Stimulated activated memory B cell treated with anti-CD40 and anti-IgM and Interleukin-4, amounts not matched to agents 10 μg/mL and 1 μg/mL and 100 μg/mL, for 72 hours (primary cell): Measurements from ENCODE around the gene C2orf42.
"Not testable (repeated sequence)": the region's sequence is repeated elsewhere in the genome, so short reads cannot be mapped to it uniquely, and the experiment has no call there.

Experiments used
- ATAC-seq: fragments of 150-1000 bp; cut with Tn5 transposase; 2 replicates; pipeline ENCODE4 v1.10.0; 2021
- H3K27ac Mint-ChIP-seq: one replicate; pipeline ENCODE4 v1.8.0; 2022; ENCODE audit warnings: mild to moderate bottlenecking, mixed read lengths
- H3K27me3 Mint-ChIP-seq: one replicate; pipeline ENCODE4 v1.8.0; 2022; ENCODE audit warnings: mixed read lengths
- H3K36me3 Mint-ChIP-seq: one replicate; pipeline ENCODE4 v1.8.0; 2022; ENCODE audit warnings: mixed read lengths
- H3K4me1 Mint-ChIP-seq: one replicate; pipeline ENCODE4 v1.8.0; 2022; ENCODE audit warnings: mixed read lengths
- H3K4me3 Mint-ChIP-seq: one replicate; pipeline ENCODE4 v1.8.0; 2022; ENCODE audit warnings: mild to moderate bottlenecking, moderate library complexity, mixed read lengths
- H3K9me3 Mint-ChIP-seq: one replicate; pipeline ENCODE4 v1.8.0; 2022; ENCODE audit warnings: mixed read lengths

Gene C2orf42

DNA sequence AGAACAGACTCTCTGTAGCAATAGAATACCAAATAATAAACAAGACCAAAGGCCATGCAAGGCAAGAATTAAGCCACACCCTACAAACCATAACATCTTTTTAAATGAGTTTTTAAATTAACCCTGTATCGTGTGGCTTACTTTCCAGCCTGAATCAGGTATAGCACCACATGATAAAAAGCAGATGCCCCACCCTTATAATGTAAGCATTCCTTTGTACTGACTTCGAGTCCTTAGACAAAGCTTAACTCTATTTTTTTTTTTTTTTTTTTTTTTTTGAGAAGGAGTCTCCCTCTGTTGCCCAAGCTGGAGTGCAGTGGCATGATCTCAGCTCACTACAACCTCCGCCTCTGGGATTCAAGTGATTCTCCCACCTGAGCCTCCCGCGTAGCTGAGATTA lies 1.7 kb upstream of the C2orf42 start:
- no peaks in the 10 kb centered on the region for H3K9me3 Mint-ChIP-seq
- peaks cover under 1% of the 10 kb centered on the region for H3K27me3 Mint-ChIP-seq
- H3K27ac Mint-ChIP-seq, result no peak overlapping the region
- no peak overlapping the region for H3K4me3 Mint-ChIP-seq
- peaks cover 13% of the 10 kb centered on the region for H3K4me1 Mint-ChIP-seq
- no peak for ATAC-seq
- peaks cover 6% of the 10 kb centered on the region for H3K36me3 Mint-ChIP-seq

DNA sequence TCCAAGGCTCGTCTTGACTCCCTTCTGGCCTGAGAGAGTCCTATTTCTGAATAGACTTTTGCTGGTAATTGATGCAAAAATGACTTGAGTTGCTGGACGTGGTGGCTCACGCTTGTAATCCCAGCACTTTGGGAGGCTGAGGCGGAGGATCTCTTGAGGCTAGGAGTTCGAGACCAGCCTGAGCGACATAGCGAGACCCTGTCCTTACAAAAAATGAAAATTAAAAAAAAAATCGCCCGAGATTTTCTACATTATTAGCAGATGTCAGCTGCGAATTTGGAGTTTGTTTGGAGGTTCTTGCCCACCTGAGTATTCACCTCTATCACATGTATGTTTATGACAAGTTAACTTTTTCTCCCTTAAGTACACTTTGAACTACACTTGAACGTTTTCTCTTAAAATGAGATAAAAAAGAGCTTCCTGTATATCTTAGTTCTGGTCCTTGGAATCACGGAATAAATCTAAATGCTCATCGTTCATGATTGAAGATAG lies 471 bp upstream of the C2orf42 start:
- H3K9me3 Mint-ChIP-seq, result no peaks in the 10 kb centered on the region
- no peak for ATAC-seq
- peak overlapping the region; percentile 94 for H3K27ac Mint-ChIP-seq
- H3K36me3 Mint-ChIP-seq, result peaks cover 6% of the 10 kb centered on the region
- peaks cover 13% of the 10 kb centered on the region for H3K4me1 Mint-ChIP-seq
- H3K4me3 Mint-ChIP-seq, result peak overlapping the region; percentile 86
- H3K27me3 Mint-ChIP-seq, result no peaks in the 10 kb centered on the region

DNA sequence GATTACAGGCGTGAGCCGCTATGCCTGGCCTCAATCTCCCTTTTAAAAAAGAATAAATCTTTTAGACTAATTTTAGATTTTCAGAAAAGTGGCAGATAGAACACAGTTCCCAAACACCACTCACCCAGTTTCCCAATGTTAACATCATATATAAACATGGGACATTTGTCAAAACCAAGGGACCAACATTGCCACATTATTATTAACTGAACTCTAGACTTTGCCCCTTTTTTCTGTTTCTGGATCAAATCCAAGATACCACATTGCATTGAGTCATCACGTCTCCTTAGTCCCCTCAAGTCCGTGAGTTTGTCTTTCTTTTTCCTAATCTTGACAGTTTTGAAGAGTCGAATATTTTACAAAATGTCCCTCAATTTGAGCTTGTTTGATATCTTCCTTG lies 2.4 kb downstream of the C2orf42 start:
- Mint-ChIP-seq H3K9me3 (no peaks in the 10 kb centered on the region), H3K27me3 (no peaks in the 10 kb centered on the region), H3K4me3 (no peak overlapping the region), H3K27ac (peak overlapping the region; percentile 94), H3K4me1 (peaks cover 13% of the 10 kb centered on the region), H3K36me3 (peaks cover 6% of the 10 kb centered on the region)
- ATAC-seq, result no peak

DNA sequence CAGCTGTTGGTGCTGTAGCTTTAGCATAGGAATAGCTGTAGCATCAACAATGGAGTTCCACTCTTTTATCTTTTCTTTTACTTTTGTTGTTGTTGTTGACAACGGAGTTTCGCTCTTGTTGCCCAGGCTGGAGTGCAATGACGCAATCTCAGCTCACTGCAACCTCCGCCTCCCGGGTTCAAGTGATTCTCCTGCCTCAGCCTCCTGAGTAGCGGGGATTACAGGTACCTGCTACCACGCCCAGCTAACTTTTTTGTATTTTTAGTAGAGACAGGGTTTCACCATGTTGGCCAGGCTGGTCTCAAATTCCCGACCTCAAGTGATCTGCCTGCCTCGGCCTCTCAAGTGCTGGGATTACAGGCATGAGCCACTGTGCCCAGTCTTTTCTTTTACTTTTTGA lies 3.6 kb downstream of the C2orf42 start:
- not testable (repeated sequence) for ATAC-seq, H3K9me3 Mint-ChIP-seq, H3K27ac Mint-ChIP-seq, H3K4me3 Mint-ChIP-seq, H3K27me3 Mint-ChIP-seq
- Mint-ChIP-seq H3K36me3 (peaks cover 14% of the 10 kb centered on the region), H3K4me1 (peaks cover 20% of the 10 kb centered on the region)

DNA sequence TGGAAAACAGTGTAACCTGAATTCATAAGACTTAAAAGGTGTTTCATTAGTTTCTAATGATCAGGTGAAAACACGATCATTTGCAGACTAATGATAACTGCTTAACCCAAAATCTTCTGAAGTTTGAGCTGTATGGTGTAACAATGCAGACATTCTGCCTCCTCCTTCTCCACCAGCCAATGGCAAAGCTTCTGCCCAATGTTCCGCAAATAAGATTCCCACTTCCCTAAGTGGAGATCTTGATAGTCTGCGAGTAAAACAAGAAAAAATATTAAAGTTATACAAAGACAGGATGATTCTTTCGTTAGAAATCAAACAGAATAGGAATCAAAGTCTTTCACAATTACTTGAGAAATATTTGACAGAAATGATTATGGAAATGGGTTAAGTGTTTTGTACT lies 8.1 kb downstream of the C2orf42 start:
- peak overlapping the region; percentile 78 for H3K27ac Mint-ChIP-seq
- H3K4me1 Mint-ChIP-seq, result peaks cover 23% of the 10 kb centered on the region
- no peak overlapping the region for H3K4me3 Mint-ChIP-seq
- no peaks in the 10 kb centered on the region for H3K27me3 Mint-ChIP-seq
- H3K36me3 Mint-ChIP-seq, result peaks cover 8% of the 10 kb centered on the region
- H3K9me3 Mint-ChIP-seq, result no peaks in the 10 kb centered on the region
- no peak for ATAC-seq

DNA sequence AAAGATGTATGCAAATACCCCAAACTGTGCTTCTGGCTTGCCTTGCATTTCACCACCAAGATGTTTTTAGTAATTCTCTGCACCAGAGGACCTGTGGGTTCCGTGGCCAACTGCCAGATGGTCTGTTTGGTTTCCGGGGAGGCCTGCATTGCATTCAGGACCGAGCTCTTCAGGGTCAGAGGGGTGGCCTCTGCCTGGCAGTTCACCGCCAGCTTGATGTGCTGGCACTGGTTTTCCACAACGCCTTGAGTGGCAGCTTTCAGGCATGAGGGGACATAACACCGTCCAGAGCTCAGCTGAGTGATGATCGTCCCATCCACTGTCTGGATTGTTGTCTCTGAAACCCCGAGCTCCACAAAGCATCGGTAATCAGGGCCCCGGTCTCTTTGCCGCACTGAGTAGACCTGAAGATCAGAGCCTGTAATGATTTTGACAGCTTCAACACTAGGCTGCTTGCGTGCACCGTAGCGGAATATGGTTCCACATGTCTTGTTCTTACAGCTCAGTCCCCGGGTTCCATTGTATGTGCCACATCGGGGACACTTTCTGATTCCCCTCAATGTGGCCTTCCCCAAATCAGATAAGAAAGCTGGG lies 9.4 kb downstream of the C2orf42 start:
- Mint-ChIP-seq H3K27ac (peak overlapping the region; percentile 78), H3K4me3 (peak overlapping the region; percentile 56), H3K27me3 (no peaks in the 10 kb centered on the region), H3K9me3 (no peaks in the 10 kb centered on the region), H3K36me3 (peaks cover 15% of the 10 kb centered on the region), H3K4me1 (peaks cover 23% of the 10 kb centered on the region)
- ATAC-seq, result peak; percentile 96

DNA sequence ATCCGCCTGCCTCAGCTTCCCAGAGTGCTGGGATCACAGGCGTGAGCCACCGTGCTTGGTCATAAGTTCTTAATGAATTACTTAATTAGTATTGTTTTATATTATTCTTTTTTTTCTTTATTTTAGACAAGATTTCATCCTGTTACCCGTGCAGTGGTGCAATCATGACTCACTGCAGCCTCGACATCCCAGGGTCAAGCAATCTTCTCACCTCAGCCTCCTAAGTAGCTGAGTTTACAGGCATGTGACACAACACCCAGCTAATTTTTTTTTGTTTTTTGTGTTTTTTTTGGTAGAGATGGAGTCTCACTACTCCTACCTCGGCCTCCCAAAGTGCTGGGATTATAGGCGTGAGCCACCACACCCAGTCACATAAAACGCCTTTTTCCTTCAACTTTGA lies 17.3 kb downstream of the C2orf42 start:
- no peak for ATAC-seq
- H3K27me3 Mint-ChIP-seq, result no peaks in the 10 kb centered on the region
- peaks cover 47% of the 10 kb centered on the region for H3K36me3 Mint-ChIP-seq
- H3K27ac Mint-ChIP-seq, result no peak overlapping the region
- H3K4me1 Mint-ChIP-seq, result no peaks in the 10 kb centered on the region
- H3K4me3 Mint-ChIP-seq, result no peak overlapping the region
- H3K9me3 Mint-ChIP-seq, result no peaks in the 10 kb centered on the region

DNA sequence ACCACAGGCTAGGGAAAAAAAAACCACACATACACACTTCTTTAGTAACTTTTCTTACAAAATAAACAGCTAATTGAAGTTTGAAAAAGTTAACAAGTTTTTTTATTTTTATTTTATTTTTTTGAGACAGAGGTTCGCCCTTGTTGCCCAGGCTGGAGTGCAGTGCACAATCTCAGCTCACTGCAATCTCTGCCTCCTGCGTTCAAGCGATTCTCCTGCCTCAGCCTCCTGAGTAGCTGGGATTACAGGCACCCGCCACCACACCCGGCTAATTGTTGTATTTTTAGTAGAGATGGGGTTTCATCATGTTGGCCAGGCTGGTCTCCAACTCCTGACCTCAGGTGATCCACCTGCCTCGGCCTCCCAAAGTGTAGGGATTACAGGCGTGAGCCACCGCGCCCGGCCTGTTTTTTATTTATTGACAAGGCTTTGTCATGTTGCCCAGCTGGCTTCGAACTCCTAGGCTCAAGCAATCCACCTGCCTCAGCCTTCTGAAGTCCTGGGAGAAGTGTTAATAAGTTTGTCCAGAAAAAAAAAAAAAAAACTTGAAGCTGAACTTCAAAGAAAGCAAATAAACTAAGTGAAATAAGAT lies 21.1 kb downstream of the C2orf42 start:
- H3K9me3 Mint-ChIP-seq, H3K27ac Mint-ChIP-seq, H3K4me1 Mint-ChIP-seq, H3K4me3 Mint-ChIP-seq, ATAC-seq, H3K27me3 Mint-ChIP-seq: not testable (repeated sequence)
- peaks cover 49% of the 10 kb centered on the region for H3K36me3 Mint-ChIP-seq

DNA sequence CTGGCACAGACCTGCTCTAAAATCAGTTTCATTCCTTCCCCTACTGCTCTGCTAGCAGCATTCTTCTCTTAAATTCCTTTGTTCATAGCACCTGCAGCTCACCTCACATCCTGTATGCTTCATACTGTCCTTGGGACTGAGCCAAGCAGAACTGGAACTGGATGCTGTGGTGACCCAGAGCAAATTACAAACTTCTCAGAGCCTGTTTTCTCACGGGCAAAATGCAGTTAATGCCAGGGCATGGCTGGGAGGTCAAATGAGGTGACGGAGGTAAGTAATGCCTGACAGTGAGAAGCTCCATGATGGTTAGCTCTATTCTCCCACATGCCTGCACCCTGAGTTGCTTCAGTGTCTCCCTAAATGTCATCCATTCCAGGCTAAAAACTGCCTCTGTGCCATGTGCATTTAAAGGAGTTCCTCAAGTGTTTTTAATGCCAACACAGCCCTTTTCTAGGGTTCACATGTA lies 29.7 kb downstream of the C2orf42 start:
- peak; percentile 72 for ATAC-seq
- no peak overlapping the region for H3K4me3 Mint-ChIP-seq
- H3K36me3 Mint-ChIP-seq, result peaks cover 17% of the 10 kb centered on the region
- H3K4me1 Mint-ChIP-seq, result peaks cover 7% of the 10 kb centered on the region
- H3K27me3 Mint-ChIP-seq, result no peaks in the 10 kb centered on the region
- no peaks in the 10 kb centered on the region for H3K9me3 Mint-ChIP-seq
- peak overlapping the region; percentile 15 for H3K27ac Mint-ChIP-seq

DNA sequence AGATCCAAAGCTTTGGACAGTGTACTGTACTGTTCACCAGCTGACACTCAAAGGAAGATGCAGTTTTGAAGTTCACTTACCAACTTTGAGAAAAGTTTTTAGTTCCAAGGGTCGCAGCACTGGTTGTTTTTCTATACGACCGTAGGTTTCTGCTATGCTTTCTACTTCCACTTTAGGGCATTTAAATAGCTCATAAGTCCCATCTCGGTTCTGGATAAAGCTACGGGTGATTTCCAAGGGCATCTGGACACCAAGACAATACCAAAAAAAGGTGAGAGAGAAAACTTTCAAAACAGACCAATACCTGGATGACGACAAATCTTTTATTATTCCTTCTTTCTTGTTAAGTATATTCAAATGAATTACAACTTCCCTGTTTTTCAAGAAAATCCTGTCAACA lies 30.3 kb downstream of the C2orf42 start:
- no peak for ATAC-seq
- H3K4me3 Mint-ChIP-seq, result no peak overlapping the region
- peaks cover 17% of the 10 kb centered on the region for H3K36me3 Mint-ChIP-seq
- peaks cover 7% of the 10 kb centered on the region for H3K4me1 Mint-ChIP-seq
- H3K9me3 Mint-ChIP-seq, result no peaks in the 10 kb centered on the region
- peak overlapping the region; percentile 15 for H3K27ac Mint-ChIP-seq
- no peaks in the 10 kb centered on the region for H3K27me3 Mint-ChIP-seq

DNA sequence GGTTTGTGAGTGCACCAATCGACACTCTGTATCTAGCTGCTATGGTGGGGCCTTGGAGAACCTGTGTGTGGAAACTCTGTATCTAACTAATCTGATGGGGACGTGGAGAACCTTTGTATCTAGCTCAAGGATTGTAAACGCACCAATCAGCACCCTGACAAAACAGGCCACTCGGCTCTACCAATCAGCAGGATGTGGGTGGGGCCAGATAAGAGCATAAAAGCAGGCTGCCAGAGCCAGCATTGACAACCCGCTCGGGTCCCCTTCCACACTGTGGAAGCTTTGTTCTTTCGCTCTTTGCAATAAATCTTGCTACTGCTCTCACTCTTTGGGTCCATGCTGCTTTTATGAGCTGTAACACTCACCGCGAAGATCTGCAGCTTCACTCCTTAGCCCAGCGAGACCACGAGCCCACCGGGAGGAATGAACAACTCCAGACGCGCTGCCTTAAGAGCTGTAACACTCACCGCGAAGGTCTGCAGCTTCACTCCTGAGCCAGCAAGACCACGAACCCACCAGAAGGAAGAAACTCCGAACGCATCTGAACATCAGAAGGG lies 41.6 kb downstream of the C2orf42 start:
- Mint-ChIP-seq H3K4me1 (peaks cover 23% of the 10 kb centered on the region), H3K36me3 (peaks cover 38% of the 10 kb centered on the region)
- H3K27me3 Mint-ChIP-seq, H3K4me3 Mint-ChIP-seq, H3K27ac Mint-ChIP-seq, H3K9me3 Mint-ChIP-seq, ATAC-seq: not testable (repeated sequence)

DNA sequence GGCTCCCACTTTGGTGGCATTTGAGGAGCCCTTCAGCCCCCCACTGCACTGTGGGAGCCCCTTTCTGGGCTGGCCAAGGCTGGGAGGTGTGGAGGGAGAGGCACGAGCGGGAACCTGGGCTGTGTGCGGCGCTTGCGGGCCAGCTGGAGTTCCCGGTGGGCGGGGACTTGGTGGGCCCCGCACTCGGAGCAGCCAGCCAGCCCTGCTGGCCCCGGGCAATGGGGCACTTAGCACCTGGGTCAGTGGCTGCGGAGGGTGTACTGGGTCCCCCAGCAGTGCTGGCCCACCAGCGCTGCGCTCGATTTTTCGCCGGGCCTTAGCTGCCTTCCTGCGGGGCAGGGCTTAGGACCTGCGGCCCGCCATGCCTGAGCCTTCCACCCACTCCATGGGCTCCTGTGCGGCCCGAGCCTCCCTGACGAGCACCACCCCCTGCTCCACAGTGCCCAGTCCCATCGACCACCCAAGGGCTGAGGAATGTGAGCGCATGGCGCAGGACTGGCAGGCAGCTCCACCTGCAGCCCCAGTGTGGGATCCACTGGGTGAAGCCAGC lies 42.5 kb downstream of the C2orf42 start:
- Mint-ChIP-seq H3K36me3 (peaks cover 29% of the 10 kb centered on the region), H3K4me1 (peaks cover 26% of the 10 kb centered on the region)
- not testable (repeated sequence) for ATAC-seq, H3K27ac Mint-ChIP-seq, H3K4me3 Mint-ChIP-seq, H3K9me3 Mint-ChIP-seq, H3K27me3 Mint-ChIP-seq

DNA sequence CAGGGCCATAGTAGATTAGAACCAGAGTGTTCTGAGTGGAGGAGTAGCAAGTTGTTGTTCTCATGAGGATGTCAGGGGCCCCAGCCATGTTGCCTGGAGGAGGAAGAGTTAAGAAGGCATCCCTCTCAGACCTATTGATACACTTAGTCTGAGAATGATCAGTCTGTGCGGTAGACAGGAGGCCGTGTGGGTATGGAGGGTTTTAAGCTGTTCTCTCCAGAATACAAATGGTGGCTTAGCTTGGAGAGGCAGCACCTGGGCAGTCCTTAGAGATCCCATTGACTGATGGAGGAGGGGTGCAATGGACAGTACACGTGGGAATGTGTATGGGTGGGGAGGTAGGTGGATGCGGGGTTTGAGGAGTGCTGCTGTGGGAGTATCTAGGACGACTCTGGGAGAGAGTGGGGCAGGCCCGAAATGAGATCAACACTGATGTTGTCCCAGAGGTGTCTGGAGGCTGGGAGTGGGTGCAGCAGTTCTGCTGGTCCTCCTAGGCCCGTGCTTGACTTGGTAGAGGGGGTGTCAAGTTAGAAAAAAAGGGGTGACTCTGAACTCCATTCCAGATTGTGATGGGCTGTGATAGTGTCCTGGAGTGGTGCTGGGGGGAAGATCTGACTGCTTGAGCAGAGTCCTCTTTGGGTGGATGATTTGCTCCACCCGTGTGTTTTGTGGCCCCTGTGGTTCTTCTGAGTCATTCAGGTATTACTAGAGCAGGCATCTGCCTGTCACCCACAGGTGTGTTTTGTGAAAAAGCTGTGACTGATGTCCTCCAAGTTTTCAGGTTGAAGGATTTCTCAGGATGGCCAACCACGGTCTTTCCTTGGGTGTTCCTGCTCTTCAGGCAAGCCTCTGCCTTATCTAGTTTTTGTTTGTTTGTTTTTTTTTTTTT lies 44.7 kb downstream of the C2orf42 start:
- Mint-ChIP-seq H3K4me1 (peaks cover 37% of the 10 kb centered on the region), H3K27me3 (no peaks in the 10 kb centered on the region), H3K4me3 (no peak overlapping the region), H3K27ac (peak overlapping the region; percentile 95), H3K9me3 (no peaks in the 10 kb centered on the region), H3K36me3 (peaks cover 14% of the 10 kb centered on the region)
- ATAC-seq, result no peak

DNA sequence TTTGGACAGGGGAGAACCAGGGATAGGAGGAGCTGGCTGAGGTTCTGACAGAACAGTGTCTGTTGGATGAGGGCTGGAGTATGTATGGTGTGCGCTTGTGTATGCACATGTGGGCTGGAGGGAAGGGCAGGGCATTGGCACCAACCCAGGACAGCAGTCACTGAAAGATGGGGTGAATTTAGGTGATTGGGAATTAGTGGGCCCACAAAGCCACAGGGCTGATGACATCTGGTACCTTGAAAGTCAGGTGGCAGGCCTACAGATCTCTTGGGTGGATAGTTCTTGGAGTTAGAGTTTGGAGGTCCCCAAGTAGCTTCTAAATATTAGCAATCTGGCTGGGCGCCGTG lies 45.7 kb downstream of the C2orf42 start:
- no peak for ATAC-seq
- H3K4me3 Mint-ChIP-seq, result no peak overlapping the region
- no peaks in the 10 kb centered on the region for H3K9me3 Mint-ChIP-seq
- peaks cover 10% of the 10 kb centered on the region for H3K36me3 Mint-ChIP-seq
- H3K27me3 Mint-ChIP-seq, result no peaks in the 10 kb centered on the region
- H3K4me1 Mint-ChIP-seq, result peaks cover 47% of the 10 kb centered on the region
- H3K27ac Mint-ChIP-seq, result peak overlapping the region; percentile 95

DNA sequence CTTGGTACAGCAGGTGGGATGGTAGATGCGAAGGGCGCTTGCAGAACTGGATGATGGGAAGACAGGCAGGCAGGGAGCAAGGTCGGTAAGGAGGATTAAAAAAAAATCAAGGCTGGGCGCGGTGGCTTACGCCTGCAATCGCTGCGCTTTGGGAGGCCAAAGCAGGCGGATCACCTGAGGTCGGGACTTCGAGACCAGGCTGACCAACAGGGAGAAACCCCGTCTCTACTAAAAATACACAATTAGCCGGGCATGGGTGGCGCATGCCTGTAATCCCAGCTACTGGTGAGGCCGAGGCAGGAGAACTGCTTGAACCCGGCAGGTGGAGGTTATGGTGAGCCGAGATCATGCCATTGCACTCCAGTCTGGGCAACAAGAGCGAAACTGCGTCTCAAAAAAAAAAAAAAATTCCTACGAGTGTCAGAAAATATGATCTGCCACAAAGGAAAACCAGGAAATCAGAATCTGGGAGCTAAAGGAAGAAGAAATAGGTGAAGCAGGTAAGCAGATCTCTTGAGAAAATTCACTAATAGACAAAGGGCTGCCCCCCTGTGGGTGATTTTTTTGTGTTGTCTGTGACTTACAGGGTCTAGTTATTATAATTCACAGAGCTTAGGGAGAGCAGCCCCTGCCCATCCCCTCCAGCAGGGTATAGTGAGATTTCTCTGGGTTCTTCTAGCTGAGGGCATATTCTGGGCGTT lies 46.2 kb downstream of the C2orf42 start:
- H3K27ac Mint-ChIP-seq, result peak overlapping the region; percentile 95
- no peak overlapping the region for H3K4me3 Mint-ChIP-seq
- H3K4me1 Mint-ChIP-seq, result peaks cover 50% of the 10 kb centered on the region
- H3K9me3 Mint-ChIP-seq, result no peaks in the 10 kb centered on the region
- H3K36me3 Mint-ChIP-seq, result peaks cover 5% of the 10 kb centered on the region
- ATAC-seq, result no peak
- no peaks in the 10 kb centered on the region for H3K27me3 Mint-ChIP-seq
